Heart left ventricle (tissue), 16 donors: ENCODE results near the gene SORBS2. TPM values are rescaled to one million over a fixed set of nuclear protein-coding genes. Genes with fewer than 3 reads are reported as not detected.

Source experiments
- ATAC-seq, 4 donors: fragments of 200-7000 bp; cut with Tn5 transposase; one replicate each; pipeline ENCODE4 v1.9.1; 2020 to 2022; ENCODE audit warnings: moderate library complexity in 4 of 4, mild to moderate bottlenecking in 3 of 4, moderate number of reproducible peaks in 1 of 4
- DNase-seq, 5 donors: peaks; one replicate each; pipeline ENCODE4 v3.0.0-alpha.2; 2020
- H3K27ac ChIP-seq, 12 donors: fragments of 200-600 bp; sonication (generic) in 4 of 12; one replicate each; pipeline versions ENCODE4 v1.5.0 to v1.8.0; 2016 to 2022; ENCODE audit warnings: mild to moderate bottlenecking in 2 of 12
- H3K27me3 ChIP-seq, 9 donors: fragments of 200-600 bp; sonication (generic) in 2 of 9; one replicate each; pipeline versions ENCODE4 v1.5.1 to v1.8.0; 2016 to 2022; ENCODE audit warnings: mild to moderate bottlenecking in 3 of 9
- H3K36me3 ChIP-seq, 9 donors: fragments of 200-600 bp; sonication (generic) in 2 of 9; one replicate each; pipeline versions ENCODE4 v1.5.0 to v1.8.0; 2018 to 2022; ENCODE audit warnings: mild to moderate bottlenecking in 2 of 9
- H3K4me1 ChIP-seq, 12 donors: fragments of 200-600 bp; sonication (generic) in 4 of 12; one replicate each; pipeline versions ENCODE4 v1.5.0 to v1.8.0; 2016 to 2022; ENCODE audit warnings: mild to moderate bottlenecking in 3 of 12
- H3K4me3 ChIP-seq, 12 donors: fragments of 200-600 bp; sonication (generic) in 4 of 12; one replicate each; pipeline versions ENCODE4 v1.5.0 to v1.8.0; 2017 to 2022; ENCODE audit warnings: mild to moderate bottlenecking in 9 of 12, moderate library complexity in 4 of 12
- H3K9me3 ChIP-seq, 12 donors: fragments of 200-600 bp; sonication (generic) in 4 of 12; one replicate each; pipeline versions ENCODE4 v1.5.0 to v1.8.0; 2016 to 2022; ENCODE audit warnings: mild to moderate bottlenecking in 1 of 12
- CTCF ChIP-seq, 12 donors: fragments of 200-600 bp; sonication (generic) in 4 of 12; IDR thresholded peaks; one replicate each; pipeline versions ENCODE4 v1.5.0 to v1.8.0; 2018 to 2022; ENCODE audit warnings: antibody characterized with exemption in 12 of 12, mild to moderate bottlenecking in 5 of 12
- POLR2A ChIP-seq, 2 donors: fragments of 450-650 bp; IDR thresholded peaks; one replicate each; pipeline ENCODE4 v1.6.1; 2017; ENCODE audit warnings: antibody characterized with exemption in 2 of 2, mild to moderate bottlenecking in 2 of 2, moderate library complexity in 2 of 2
- WGBS, 4 donors: extraction: QIAGEN DNeasy Blood & Tissue Kit in 2 of 4; methylation state at CpG; one replicate each; pipeline versions ENCODE4 v1.1.5 to v1.1.7; 2013 to 2018; 5-methylcytosine and 5-hydroxymethylcytosine counted together
- intact Hi-C, 10 donors: fragments of 100-400 bp; cut with DNase I; formaldehyde crosslinking; loops; one replicate each; pipeline versions ENCODE4 v1.11.1 to v1.14.2; 2022
- polyA plus RNA-seq, 2 donors: library from polyadenylated mRNA; stranded (reverse); fragments of 200-250 nt; gene quantifications; one replicate each; pipeline ENCODE4 v1.2.3, GENCODE V29; 2013
- total RNA-seq, 9 donors: library from RNA; depleted of rRNA in 2 of 9; stranded (reverse); fragments of >200 nt in 2 of 9; fragmentation: NEBNext Ultra II Directional in 3 of 9; extraction: Animal tissue kit (Norgen Biotek cat#: 25700) in 3 of 9; gene quantifications; one replicate each; pipeline versions ENCODE4 v1.1.0 to v1.2.4, GENCODE V29; 2016 to 2023
- donor health status: ischemic (EF 13 %, LVEDD 7.1; RV severe dilation, severe dysfunction).
- donor health status: healthy with polysubstance abuse.
- donor health status: DM: no; HTN: yes; CAD: no.
- donor health status: DM: no; HTN: no; CAD: no.
- donor health status: ischemic (EF 25% LVEDD 6.9; RV normal size, moderate dysfunction).
- donor health status: ischemic (EF 25% LVEDD 5.7; RV mildly dilated, moderate dysfunction).
- donor health status: healthy.
- donor health status: DM: yes; HTN: yes; CAD: no.
- donor health status: ischemic (EF 35%, LVEDD 5.7; RV mildly dilated, moderate dysfunction).
- donor health status: nonischemic (EF 11% LVEDD 7.7; RV severe dilation, severe dysfunction).
- donor health status: DM: yes; HTN: yes; CAD: no.
- donor health status: PGD.
- donor health status: ischemic (EF 29% LVEDD 5.4; RV normal size, mild dysfunction).
- donor health status: nonischemic (EF 23%, LVEDD 6.1; RV moderate dilation, normal function).

Gene SORBS2
- total and polyA plus RNA-seq, 11 donors = 254 to 2,158 (median 1,369) TPM

DNA sequence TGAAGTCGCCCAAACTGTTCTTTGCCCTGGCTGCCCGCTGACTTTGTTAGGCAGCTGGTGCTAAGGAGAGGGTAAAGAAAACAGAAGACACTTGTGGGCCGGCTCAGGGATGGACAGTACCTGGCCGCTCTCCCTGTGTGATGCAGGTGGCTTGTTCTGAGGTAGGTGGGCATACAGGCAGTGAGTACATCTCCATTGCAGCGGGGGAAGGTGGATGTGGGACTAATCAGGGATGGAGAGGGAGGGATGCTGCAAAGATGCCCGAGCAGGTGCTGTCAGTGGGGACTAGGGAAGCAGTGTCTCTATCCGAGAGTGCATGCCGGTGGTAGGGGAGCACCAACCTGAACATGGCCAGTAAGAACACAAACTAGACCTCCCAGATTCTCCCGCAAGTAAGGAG is 67.0 kb downstream of the SORBS2 start:
- Histone ChIP-seq H3K27me3 (no peaks in the 10 kb centered on the region), H3K4me3 (no peak overlapping the region), H3K4me1 (peaks cover 0 to 90% (median 42%) of the 10 kb centered on the region in 12 donors), H3K27ac (peak overlapping the region in 2 of 12 donors; percentile 17 to 28), H3K36me3 (peaks cover 0 to 16% (median 0%) of the 10 kb centered on the region in 9 donors), H3K9me3 (no peaks in the 10 kb centered on the region)
- TF ChIP-seq CTCF (IDR thresholded peaks at IDR 0.05) (no peak), POLR2A (IDR thresholded peaks at IDR 0.05) (no peak)
- ATAC-seq (no peak), DNase-seq (no peak)
- intact Hi-C loops = loop anchor here in 2 of 10 donors (5.0 to 10.0 kb wide), 2 partner anchors 102 to 280 kb away; no protein-coding TSS in a partner anchor
- 71 to 77% (median 74%) methylated on average over 9 of the region's 9 CpGs for WGBS, 4 donors

DNA sequence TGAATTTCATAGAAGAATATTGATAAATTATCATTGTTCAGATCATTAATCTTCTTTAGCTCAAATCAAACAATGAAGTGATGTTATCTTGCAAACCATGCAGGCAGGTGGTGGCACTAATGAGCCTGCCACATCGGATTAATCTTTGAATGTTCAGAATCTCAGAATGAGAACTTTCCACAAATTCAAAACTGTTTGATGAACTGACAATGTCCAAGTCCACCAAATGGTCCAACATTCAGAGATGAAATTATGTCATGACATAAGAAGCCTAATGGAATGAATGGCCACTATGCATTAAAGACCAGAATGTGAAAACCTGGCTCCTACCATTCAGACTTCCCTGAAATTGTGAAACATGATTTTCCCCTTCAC is 67.5 kb downstream of the SORBS2 start:
- no peak overlapping the region for H3K4me3 ChIP-seq
- intact Hi-C loops = loop anchor here in 1 of 10 donors (10.0 kb wide), 1 partner anchor 280 kb away; no protein-coding TSS in a partner anchor
- H3K4me1 ChIP-seq = peaks cover 0 to 90% (median 44%) of the 10 kb centered on the region in 12 donors
- H3K36me3 ChIP-seq = peaks cover 0 to 16% (median 0%) of the 10 kb centered on the region in 9 donors
- TF ChIP-seq POLR2A (IDR thresholded peaks at IDR 0.05) (no peak), CTCF (IDR thresholded peaks at IDR 0.05) (no peak)
- ATAC-seq = no peak
- no peaks in the 10 kb centered on the region for H3K9me3 ChIP-seq
- no peaks in the 10 kb centered on the region for H3K27me3 ChIP-seq
- DNase-seq = no peak
- 46 to 67% (median 54%) methylated on average over 1 of the region's 1 CpG for WGBS, 4 donors
- H3K27ac ChIP-seq = peak overlapping the region in 3 of 12 donors; percentile 21 to 58 (median 28)

GRCh38 chr4:185743722-185744487 is 68.1 kb downstream of the SORBS2 start:
- Histone ChIP-seq H3K4me1 (peaks cover 0 to 90% (median 48%) of the 10 kb centered on the region in 12 donors), H3K27ac (peak overlapping the region in 6 of 12 donors; percentile 22 to 86 (median 26))
- WGBS, 4 donors = 48 to 55% (median 53%) methylated on average over 2 of the region's 2 CpGs

More at GRCh38 chr4:185743722-185744487, 68.1 kb downstream of the SORBS2 start:
- ATAC-seq = no peak
- DNase-seq = no peak
- H3K36me3 ChIP-seq = peaks cover 0 to 16% (median 0%) of the 10 kb centered on the region in 9 donors
- intact Hi-C loops = loop anchor here in 1 of 10 donors (10.0 kb wide), 1 partner anchor 281 kb away; no protein-coding TSS in a partner anchor
- no peaks in the 10 kb centered on the region for H3K9me3 ChIP-seq
- H3K4me3 ChIP-seq = no peak overlapping the region
- TF ChIP-seq CTCF (IDR thresholded peaks at IDR 0.05) = no peak
- no peak for TF ChIP-seq POLR2A (IDR thresholded peaks at IDR 0.05)
- H3K27me3 ChIP-seq = no peaks in the 10 kb centered on the region
